ENCODE results near the gene KRTAP16-1. TPM values are rescaled to one million over a fixed set of nuclear protein-coding genes. Genes with fewer than 3 reads are reported as not detected.

KRTAP16-1 gene
- polyA plus RNA-seq, 1 donor (not counting 4 experiments of a cell fraction or from before 2014, with no cell fraction given): not detected

- peaks cover 15% of the 10 kb centered on the region for H3K4me1 ChIP-seq (ENCODE audit: control insufficient read depth, extremely low read depth, insufficient read depth, low read length)
- H2AFZ ChIP-seq (ENCODE audit: control insufficient read depth, low read length): no peak overlapping the region
- DNase-seq (ENCODE audit: low read depth, low spot score) (no peak), FAIRE-seq (no peak)
- no peaks in the 10 kb centered on the region for H3K79me2 ChIP-seq (ENCODE audit: control insufficient read depth, insufficient read depth, low read length)
- no peak overlapping the region for H3K4me3 ChIP-seq (ENCODE audit: control insufficient read depth in 2 of 3, extremely low read depth in 1 of 3, insufficient read depth in 2 of 3, low read depth in 1 of 3, low read length in 3 of 3)
- no peaks in the 10 kb centered on the region for H4K20me1 ChIP-seq (ENCODE audit: control insufficient read depth, extremely low read depth, insufficient read depth, low read length)
- no peaks in the 10 kb centered on the region for H3K9me1 ChIP-seq (ENCODE audit: control insufficient read depth, extremely low read depth, insufficient read depth, low read length)
- no peak overlapping the region for H3K27ac ChIP-seq (ENCODE audit: control insufficient read depth, insufficient read depth, low read length)
- H3K36me3 ChIP-seq (ENCODE audit: control insufficient read depth in 2 of 2, extremely low read depth in 1 of 2, insufficient read depth in 2 of 2, low read length in 2 of 2): no peaks in the 10 kb centered on the region
- TF ChIP-seq CTCF (optimal IDR thresholded peaks at IDR 0.05 in 1 of 3, IDR thresholded peaks at IDR 0.05 in 1 of 3, conservative IDR thresholded peaks at IDR 0.05 in 1 of 3; ENCODE audit: extremely low read depth in 1 of 3, insufficient read depth in 2 of 3, low read length in 3 of 3) (no peak), EZH2 (IDR thresholded peaks at IDR 0.05; ENCODE audit: low read length) (no peak)
- no peaks in the 10 kb centered on the region for H3K27me3 ChIP-seq (ENCODE audit: control insufficient read depth, extremely low read depth, insufficient read depth, low read length)
- dilution Hi-C loops (cut with MboI; ENCODE audit: extremely low pct_ligation_motif_present, low sequenced_read_pairs): no loop called here
- no peaks in the 10 kb centered on the region for H3K9me3 ChIP-seq (ENCODE audit: control insufficient read depth, low read depth, low read length)
- no peak overlapping the region for H3K9ac ChIP-seq (ENCODE audit: control insufficient read depth, extremely low read depth, insufficient read depth, low read length)
- no peak overlapping the region for H3K4me2 ChIP-seq (ENCODE audit: control insufficient read depth, extremely low read depth, insufficient read depth, low read depth, low read length)
These were observed 32.1 kb upstream of the KRTAP16-1 start for GRCh38 chr17:41340934-41341861.

- Histone ChIP-seq H3K27ac (ENCODE audit: control insufficient read depth, insufficient read depth, low read length) (no peak overlapping the region), H3K4me2 (ENCODE audit: control insufficient read depth, extremely low read depth, insufficient read depth, low read depth, low read length) (no peak overlapping the region), H3K79me2 (ENCODE audit: control insufficient read depth, insufficient read depth, low read length) (no peaks in the 10 kb centered on the region), H3K27me3 (ENCODE audit: control insufficient read depth, extremely low read depth, insufficient read depth, low read length) (no peaks in the 10 kb centered on the region), H3K9me1 (ENCODE audit: control insufficient read depth, extremely low read depth, insufficient read depth, low read length) (no peaks in the 10 kb centered on the region), H4K20me1 (ENCODE audit: control insufficient read depth, extremely low read depth, insufficient read depth, low read length) (no peaks in the 10 kb centered on the region), H3K4me1 (ENCODE audit: control insufficient read depth, extremely low read depth, insufficient read depth, low read length) (peaks cover 15% of the 10 kb centered on the region), H3K36me3 (ENCODE audit: control insufficient read depth in 2 of 2, extremely low read depth in 1 of 2, insufficient read depth in 2 of 2, low read length in 2 of 2) (no peaks in the 10 kb centered on the region), H3K4me3 (ENCODE audit: control insufficient read depth in 2 of 3, extremely low read depth in 1 of 3, insufficient read depth in 2 of 3, low read depth in 1 of 3, low read length in 3 of 3) (no peak overlapping the region), H3K9ac (ENCODE audit: control insufficient read depth, extremely low read depth, insufficient read depth, low read length) (no peak overlapping the region), H2AFZ (ENCODE audit: control insufficient read depth, low read length) (no peak overlapping the region), H3K9me3 (ENCODE audit: control insufficient read depth, low read depth, low read length) (no peaks in the 10 kb centered on the region)
- TF ChIP-seq CTCF (optimal IDR thresholded peaks at IDR 0.05 in 1 of 3, IDR thresholded peaks at IDR 0.05 in 1 of 3, conservative IDR thresholded peaks at IDR 0.05 in 1 of 3; ENCODE audit: extremely low read depth in 1 of 3, insufficient read depth in 2 of 3, low read length in 3 of 3) (no peak), EZH2 (IDR thresholded peaks at IDR 0.05; ENCODE audit: low read length) (no peak)
- FAIRE-seq: no peak
- dilution Hi-C loops (cut with MboI; ENCODE audit: extremely low pct_ligation_motif_present, low sequenced_read_pairs): no loop called here
- no peak for DNase-seq (ENCODE audit: low read depth, low spot score)
These were observed 31.4 kb upstream of the KRTAP16-1 start for GRCh38 chr17:41340494-41340893.

All from keratinocyte (primary cell).